H1 (cell line): ENCODE results near the gene PRSS3. TPM values are rescaled to one million over a fixed set of nuclear protein-coding genes. Genes with fewer than 3 reads are reported as not detected.

ENCODE experiments used
- CHD7 ChIP-seq: fragments of 300-600 bp; sonication (generic); IDR thresholded peaks from 2 replicates; pipeline ENCODE4 v1.7.1; 2012; ENCODE audit warnings: low read length, moderate library complexity, mild to moderate bottlenecking, inconsistent platforms; ENCODE audit not compliant: insufficient replicate concordance
- EZH2 ChIP-seq: fragments of 200-600 bp; sonication (generic); IDR thresholded peaks from 2 replicates; pipeline ENCODE4 v1.7.1; 2012; ENCODE audit warnings: low read depth, mild to moderate bottlenecking, moderate library complexity, low read length, inconsistent platforms; ENCODE audit not compliant: severe bottlenecking
- GABPA ChIP-seq: IDR thresholded peaks from 2 replicates; pipeline ENCODE4 v1.6.1; 2011; ENCODE audit warnings: mild to moderate bottlenecking, low read length, moderate library complexity, borderline replicate concordance; ENCODE audit not compliant: insufficient read depth
- NANOG ChIP-seq: IDR thresholded peaks from 2 replicates; pipeline ENCODE4 v1.6.1; 2011; ENCODE audit warnings: low read length, low read depth, mild to moderate bottlenecking, inconsistent platforms; ENCODE audit not compliant: insufficient read depth, poor library complexity, severe bottlenecking
- RAD21 ChIP-seq, 2 experiments: IDR thresholded peaks in 1 of 2; conservative IDR thresholded peaks in 1 of 2; 2 replicates each; pipeline ENCODE4 v1.6.1; 2011; ENCODE audit warnings: low read depth in 2 of 2, low read length in 2 of 2, improper control_type of control experiment in 1 of 2, inconsistent platforms in 1 of 2, mild to moderate bottlenecking in 1 of 2, moderate library complexity in 1 of 2
- SIX5 ChIP-seq: IDR thresholded peaks from 2 replicates; pipeline ENCODE4 v1.6.1; 2011; ENCODE audit warnings: mild to moderate bottlenecking, low read depth, low read length
- SP2 ChIP-seq: IDR thresholded peaks from 2 replicates; pipeline ENCODE4 v1.6.1; 2012; ENCODE audit warnings: mild to moderate bottlenecking, low read length, inconsistent platforms
- SRF ChIP-seq: IDR thresholded peaks from 2 replicates; pipeline ENCODE4 v1.6.1; 2011; ENCODE audit warnings: mild to moderate bottlenecking, low read depth, low read length, moderate library complexity
- USF2 ChIP-seq: IDR thresholded peaks from 2 replicates; pipeline ENCODE4 v1.6.1; 2011; ENCODE audit warnings: low read length, improper control_type of control experiment
- ZNF274 ChIP-seq: IDR thresholded peaks from 2 replicates; pipeline ENCODE4 v1.7.0; 2012; ENCODE audit warnings: low read length, borderline replicate concordance; ENCODE audit errors: extremely low read depth
- polyA plus RNA-seq, 7 experiments: library from polyadenylated mRNA; depleted of rRNA in 3 of 7; stranded (reverse) in 5 of 7; unstranded in 2 of 7; fragments of >200 nt in 5 of 7; fragments of 200-250 nt in 2 of 7; gene quantifications; 1 replicate in 5 of 7; 2 replicates in 1 of 7; 4 replicates in 1 of 7; pipeline versions ENCODE4 v1.2.1 to v1.2.3, GENCODE V29; 2011 to 2013; ENCODE audit warnings: missing spikeins in 2 of 7, mixed read lengths in 2 of 7
- total RNA-seq: library from RNA; stranded (reverse); fragmentation: NEBNext Ultra II Directional; extraction: Animal tissue kit (Norgen Biotek cat#: 25700); gene quantifications from 2 replicates; pipeline ENCODE4 v1.2.1, GENCODE V29; 2021

The PRSS3 gene
- total and polyA plus RNA-seq, 2 of the 8 experiments (the other 6 are each of a cell fraction or from before 2014, with no cell fraction given) = 0.12 TPM; not detected in 1

DNA sequence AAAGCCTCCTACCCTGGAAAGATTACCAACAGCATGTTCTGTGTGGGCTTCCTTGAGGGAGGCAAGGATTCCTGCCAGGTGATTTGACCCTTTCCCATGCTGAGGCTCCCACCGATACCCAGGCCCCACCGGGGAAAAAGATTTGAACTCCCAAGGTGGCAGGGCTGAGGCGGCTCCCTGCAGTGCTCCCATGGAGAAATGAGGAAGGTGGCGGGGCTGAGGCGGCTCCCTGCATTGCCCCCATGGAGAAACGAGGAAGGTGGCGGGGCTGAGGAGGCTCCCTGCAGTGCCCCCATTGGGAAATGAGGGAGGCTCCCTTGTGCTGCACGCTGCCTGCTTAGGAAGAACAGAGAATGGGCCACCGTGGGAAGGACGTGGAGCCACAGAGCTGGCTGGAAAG lies 3.2 kb downstream of the PRSS3 start (continued):
- TF ChIP-seq CHD7 (no peak), SIX5 (no peak), ZNF274 (no peak), GABPA (no peak), SRF (no peak), EZH2 (no peak), USF2 (no peak), NANOG (no peak), SP2 (no peak), RAD21 (IDR thresholded peaks at IDR 0.05 in 1 of 2, conservative IDR thresholded peaks at IDR 0.05 in 1 of 2; ENCODE audit: low read depth in 2 of 2, low read length in 2 of 2) (no peak)
